C4-2B (cell line): ENCODE results near the gene REXO1.

Source experiments
- ZFX ChIP-seq: fragments of 450-650 bp; IDR thresholded peaks from 2 replicates; pipeline ENCODE4 v1.6.1; 2017
- TF ChIP-seq, protein P1 (sequence below): fragments of 450-650 bp; conservative IDR thresholded peaks from 2 replicates; pipeline ENCODE4 v1.5.1; 2017; ENCODE audit warnings: mild to moderate bottlenecking

DNA sequence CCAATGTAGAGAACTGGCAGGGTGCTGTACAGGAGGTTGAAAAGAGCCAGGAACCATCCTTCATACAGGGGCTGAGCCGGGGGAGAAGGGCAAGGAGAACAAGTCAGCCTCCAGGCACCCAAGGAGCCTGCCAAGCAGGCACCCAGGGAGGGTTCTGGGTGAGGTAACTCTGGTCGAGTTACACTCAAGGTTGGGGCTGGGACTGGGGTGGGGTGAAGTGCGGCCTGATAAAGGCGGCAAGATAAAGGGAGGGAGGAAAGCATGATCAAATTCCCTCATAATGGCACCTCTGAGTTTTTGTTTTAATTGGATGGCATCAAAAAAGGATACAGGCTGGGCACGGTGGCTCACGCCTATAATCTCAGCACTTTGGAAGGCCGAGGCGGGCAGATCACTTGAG is 61.2 kb downstream of the REXO1 start:
- no peak for TF ChIP-seq ZFX
- TF ChIP-seq, protein P1, sequence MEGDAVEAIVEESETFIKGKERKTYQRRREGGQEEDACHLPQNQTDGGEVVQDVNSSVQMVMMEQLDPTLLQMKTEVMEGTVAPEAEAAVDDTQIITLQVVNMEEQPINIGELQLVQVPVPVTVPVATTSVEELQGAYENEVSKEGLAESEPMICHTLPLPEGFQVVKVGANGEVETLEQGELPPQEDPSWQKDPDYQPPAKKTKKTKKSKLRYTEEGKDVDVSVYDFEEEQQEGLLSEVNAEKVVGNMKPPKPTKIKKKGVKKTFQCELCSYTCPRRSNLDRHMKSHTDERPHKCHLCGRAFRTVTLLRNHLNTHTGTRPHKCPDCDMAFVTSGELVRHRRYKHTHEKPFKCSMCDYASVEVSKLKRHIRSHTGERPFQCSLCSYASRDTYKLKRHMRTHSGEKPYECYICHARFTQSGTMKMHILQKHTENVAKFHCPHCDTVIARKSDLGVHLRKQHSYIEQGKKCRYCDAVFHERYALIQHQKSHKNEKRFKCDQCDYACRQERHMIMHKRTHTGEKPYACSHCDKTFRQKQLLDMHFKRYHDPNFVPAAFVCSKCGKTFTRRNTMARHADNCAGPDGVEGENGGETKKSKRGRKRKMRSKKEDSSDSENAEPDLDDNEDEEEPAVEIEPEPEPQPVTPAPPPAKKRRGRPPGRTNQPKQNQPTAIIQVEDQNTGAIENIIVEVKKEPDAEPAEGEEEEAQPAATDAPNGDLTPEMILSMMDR: no peak
